DOHH2 (cell line): ENCODE measurements around the gene SERPINB2.

Source experiments
- EZH2phosphoT487 ChIP-seq: fragments of 200-600 bp; sonication (generic); IDR thresholded peaks from 2 replicates; pipeline ENCODE4 v1.6.1; 2017; ENCODE audit warnings: borderline replicate concordance, mild to moderate bottlenecking, antibody characterized with exemption, low read length, moderate library complexity, mixed read lengths
- TF ChIP-seq, protein P1 (sequence below): fragments of 200-600 bp; sonication (generic); IDR thresholded peaks from one replicate; pipeline ENCODE4 v1.5.1; 2014; ENCODE audit warnings: antibody characterized with exemption, mild to moderate bottlenecking, low read depth, low read length; ENCODE audit not compliant: poor library complexity, severe bottlenecking

DNA sequence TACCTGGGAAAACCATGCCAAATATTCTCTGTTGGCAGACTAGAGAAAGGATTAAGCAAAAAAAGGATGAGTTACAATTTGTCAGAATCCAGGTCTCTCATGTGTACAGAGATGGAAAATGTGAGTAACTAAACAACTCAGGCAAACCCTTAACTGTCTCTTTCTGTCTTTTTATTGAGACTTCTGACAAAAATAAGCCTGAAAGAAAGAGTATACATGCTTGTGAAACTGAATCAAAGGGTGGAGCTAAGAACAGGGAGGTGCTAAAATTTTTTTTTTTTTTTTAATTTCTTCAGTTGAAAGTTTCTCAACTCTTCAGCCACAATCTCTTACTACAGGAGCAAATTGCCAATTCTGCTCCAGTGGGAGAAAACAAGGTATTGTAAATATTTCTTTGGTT lies 20.2 kb downstream of the SERPINB2 start, which contains the start of gene SERPINB10:
- TF ChIP-seq, protein P1, sequence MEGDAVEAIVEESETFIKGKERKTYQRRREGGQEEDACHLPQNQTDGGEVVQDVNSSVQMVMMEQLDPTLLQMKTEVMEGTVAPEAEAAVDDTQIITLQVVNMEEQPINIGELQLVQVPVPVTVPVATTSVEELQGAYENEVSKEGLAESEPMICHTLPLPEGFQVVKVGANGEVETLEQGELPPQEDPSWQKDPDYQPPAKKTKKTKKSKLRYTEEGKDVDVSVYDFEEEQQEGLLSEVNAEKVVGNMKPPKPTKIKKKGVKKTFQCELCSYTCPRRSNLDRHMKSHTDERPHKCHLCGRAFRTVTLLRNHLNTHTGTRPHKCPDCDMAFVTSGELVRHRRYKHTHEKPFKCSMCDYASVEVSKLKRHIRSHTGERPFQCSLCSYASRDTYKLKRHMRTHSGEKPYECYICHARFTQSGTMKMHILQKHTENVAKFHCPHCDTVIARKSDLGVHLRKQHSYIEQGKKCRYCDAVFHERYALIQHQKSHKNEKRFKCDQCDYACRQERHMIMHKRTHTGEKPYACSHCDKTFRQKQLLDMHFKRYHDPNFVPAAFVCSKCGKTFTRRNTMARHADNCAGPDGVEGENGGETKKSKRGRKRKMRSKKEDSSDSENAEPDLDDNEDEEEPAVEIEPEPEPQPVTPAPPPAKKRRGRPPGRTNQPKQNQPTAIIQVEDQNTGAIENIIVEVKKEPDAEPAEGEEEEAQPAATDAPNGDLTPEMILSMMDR: no peak
- TF ChIP-seq EZH2phosphoT487: no peak
